NCI-H146 treated with DMSO at 0.1 percent for 48 hours (cell line): ENCODE data around the gene SSU72.
"Not testable (repeated sequence)": the region's sequence is repeated elsewhere in the genome, so short reads cannot be mapped to it uniquely, and the experiment has no call there.

Experiments used
- DNase-seq: peaks from one replicate; lab custom pipeline; 2025; ENCODE audit not compliant: unreplicated experiment; lab: John Stamatoyannopoulos, UW

The SSU72 gene

DNA sequence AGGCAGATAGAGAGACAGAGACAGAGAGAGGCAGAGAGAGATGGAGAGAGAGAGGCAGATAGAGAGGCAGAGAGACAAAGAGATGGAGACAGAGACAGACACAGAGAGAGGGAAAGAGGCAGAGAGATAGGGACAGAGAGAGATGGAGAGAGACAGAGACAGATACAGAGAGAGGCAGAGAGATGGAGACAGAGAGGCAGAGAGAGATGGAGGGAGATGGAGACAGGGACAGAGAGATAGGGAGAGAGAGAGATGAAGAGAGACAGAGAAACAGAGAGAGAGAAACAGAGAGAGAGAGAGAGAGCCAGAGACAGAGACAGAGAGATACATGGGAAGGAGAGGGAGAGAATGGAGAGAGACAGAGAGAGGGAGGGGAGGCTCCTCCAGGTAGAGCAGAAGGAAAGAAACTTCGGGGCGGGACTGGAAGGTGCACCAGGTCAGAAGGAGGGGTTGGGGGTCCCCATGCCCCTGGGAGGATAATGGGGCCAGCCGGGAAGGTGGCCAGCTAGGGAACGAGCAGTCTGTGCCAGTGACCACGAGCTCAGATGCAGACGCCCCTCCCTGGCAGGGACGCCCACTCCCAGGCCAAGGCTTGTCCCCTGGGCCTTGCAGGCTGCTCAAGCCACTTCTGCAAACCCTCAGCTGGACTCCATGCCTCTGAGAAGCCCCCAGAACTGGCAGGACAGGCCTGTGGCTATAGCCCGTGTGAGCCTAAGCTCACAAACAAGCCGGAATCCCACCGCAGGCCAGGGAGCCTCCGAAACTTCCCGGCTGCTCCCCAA is 22.0 kb upstream of the SSU72 start:
- DNase-seq, result no peak

- DNase-seq, result not testable (repeated sequence)
These were observed 20.7 kb upstream of the SSU72 start for GRCh38 chr1:1595341-1595740.

GRCh38 chr1:1594602-1595260 is 20.1 kb upstream of the SSU72 start:
- peak; percentile 12 for DNase-seq

DNA sequence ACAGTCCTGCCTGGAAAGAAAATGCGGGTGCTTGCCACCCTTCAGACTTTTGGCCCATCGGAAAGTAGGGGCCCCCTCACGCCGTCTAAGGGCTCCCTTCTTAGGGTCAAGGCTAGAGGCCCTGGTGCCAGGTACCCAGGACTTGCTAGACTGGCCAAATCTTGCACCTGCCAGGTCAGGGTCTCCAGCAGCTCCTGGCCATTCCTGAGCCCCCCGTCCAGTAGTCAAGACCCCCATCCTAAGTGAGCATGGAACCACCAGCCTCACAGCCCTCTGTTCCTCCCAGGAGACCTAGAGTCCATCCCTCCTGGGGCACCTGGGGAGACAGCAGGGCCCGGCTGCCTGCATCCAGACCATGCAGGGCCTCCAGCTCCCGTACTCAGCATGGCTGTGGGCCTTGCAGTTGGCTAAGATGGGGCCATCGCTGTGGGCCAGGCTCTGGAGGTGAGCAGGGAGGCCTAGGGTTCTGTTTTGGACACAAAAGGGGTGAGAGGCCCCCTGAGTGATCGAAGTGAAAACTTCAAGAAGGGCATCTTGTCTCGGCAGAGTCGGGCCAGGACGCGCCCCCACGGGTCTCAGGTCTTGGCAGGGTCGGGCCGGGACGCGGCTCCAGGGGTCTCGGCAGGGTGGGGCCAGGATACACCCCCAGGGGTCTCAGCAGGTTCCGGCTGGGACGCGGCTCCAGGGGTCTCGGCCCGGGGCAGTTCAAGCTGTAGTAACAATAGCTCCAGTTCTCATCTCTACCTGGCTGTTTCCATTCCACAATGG is 19.4 kb upstream of the SSU72 start:
- DNase-seq, result no peak

DNA sequence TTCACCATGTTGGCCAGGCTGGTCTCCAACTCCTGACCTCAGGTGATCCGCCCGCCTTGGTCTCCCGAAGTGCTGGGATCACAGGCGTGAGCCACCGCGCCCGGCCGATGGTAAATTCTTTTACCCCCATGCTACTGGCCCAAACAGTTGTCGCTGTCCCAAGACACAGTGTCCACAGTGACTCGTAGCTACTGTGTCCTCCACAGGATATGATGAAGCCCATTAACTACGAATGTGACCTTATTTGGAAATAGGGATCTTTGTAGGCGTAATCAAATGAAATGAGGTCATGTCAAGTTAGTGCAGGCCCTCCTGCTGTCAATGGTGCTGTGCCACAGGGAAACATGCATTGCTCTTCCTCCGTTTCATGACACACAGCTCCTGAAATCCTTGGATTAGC is 16.8 kb upstream of the SSU72 start:
- DNase-seq, result no peak

DNA sequence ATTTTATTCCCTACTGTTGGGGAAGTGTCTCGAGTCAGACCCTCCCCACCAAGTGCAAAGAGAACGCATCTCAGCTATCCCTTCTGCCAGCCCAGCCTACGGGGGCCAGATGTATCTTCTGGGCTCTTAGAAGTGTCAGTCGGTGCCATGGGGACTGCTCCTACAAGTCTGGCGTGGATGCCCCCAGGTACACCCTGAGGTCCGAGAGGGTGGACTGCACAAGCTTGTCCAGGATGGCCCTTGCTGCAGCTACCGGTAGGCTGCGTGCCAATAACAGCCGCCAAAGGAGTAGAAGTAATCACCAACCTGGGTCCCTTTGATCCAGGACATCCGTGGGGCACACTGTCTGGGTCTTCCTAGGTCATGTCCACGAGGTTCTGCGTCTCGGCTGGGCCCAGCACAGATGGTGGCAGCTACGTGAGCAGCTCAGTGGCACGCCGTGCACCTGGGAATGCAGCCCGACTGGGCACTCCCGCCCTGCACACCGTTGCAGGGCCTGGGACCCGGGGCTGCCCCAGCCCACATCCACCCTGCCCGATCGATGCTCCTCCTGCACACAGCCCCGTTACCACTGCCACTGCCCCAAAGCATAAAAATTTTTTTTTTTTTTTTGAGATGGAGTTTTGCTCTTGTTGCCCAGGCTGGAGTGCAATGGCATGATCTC is 8.8 kb upstream of the SSU72 start:
- no peak for DNase-seq

DNA sequence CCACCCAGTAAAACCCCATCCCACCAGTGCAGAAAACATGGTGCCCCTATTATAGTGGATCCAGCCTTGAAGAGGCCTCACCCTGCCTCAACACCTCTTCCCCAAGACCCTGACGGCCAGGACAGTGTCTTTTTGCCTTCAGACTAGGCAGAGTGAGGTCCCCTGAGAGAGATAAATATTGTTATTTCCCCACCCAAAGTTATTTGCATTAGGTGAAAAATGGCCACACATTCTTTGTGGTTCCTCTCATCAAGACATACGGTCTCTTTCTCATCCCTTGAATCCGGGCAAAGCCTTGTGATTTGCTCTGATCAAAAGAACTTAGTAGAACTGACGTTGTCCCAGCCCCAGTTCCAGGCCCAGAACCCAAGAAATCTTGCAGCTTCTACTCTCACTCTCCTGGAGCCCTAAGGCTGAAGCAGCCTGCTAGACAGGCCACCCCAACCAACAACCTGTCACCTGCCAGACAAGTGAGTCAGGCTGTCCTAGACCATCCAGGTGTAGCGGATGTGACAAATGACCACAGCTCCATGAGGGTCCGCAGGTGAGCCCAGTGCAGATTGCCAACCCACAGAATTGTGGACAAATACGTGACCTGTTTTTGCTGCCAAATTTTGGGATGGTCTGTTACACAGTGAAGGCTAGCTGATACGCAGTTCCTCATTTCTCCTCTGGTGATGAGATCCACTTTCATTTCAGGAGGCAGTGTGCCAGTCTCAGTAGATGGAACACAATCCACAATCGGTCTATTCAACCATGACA is 8.1 kb upstream of the SSU72 start:
- DNase-seq, result no peak

DNA sequence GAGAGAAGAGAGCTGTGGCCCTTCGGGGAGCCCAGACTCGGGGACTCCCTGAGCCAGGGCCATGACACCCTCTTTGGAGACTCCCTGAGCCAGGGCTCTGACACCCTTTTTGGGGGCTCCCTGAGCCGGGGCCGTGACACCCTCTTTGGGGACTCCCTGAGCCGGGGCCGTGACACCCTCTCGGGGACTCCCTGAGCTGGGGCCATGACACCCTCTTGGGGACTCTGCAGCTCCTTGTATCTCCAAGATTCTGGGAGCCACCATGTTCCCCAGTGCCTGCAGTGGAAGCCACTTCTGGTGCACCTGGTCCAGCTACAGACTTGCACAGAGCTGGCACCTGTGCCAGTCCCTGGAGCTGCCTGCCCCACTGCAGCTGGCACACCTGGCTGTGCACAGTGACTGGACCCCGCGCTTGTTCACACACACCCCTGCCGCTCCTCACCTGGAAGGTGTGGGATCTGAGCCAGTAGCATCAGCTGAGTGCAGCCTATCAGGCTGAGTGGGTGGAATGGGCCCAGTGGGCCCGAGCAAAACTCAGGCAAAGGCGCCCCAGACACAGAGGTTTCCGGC is 3.8 kb upstream of the SSU72 start:
- no peak for DNase-seq

- DNase-seq, result no peak
These were observed 2.8 kb upstream of the SSU72 start for GRCh38 chr1:1577367-1578011.

- DNase-seq, result peak; percentile 15
These were observed 581 bp downstream of the SSU72 start for GRCh38 chr1:1573843-1574720.

- no peak for DNase-seq
These were observed 5.3 kb downstream of the SSU72 start for GRCh38 chr1:1569341-1569740.

- DNase-seq, result no peak
These were observed 6.8 kb downstream of the SSU72 start for GRCh38 chr1:1567891-1568291.

DNA sequence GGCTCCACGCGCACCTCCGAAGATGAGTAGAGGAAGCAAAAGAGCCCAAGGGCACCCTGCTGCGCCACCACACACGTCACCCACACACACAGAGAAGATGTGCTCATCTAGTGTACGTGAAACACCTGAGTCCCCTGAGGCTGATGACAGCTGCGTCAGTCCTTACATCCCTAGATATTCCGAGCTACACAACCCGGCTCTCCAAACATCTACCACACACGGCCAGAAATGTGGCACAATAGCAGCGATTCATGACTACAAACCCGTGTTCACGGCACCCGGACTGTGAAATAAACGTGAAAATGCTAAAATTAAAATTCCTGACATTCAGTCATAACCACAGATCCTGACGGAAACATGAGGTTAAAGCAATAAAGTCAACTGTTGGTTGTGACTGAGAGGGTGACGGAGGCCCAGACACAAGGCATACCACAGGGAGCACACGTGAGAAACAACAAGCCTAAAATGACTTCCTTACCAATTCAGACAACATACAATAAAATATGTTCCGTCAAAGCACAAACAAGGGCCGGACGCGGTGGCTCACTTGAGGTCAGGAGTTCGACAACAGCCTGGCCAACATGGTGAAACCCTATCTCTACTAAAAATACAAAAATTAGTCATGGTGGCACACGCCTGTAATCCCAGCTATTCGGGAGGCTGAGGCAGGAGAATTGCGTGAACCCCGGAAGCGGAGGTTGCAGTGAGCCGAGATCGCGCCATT is 7.3 kb downstream of the SSU72 start:
- no peak for DNase-seq

- no peak for DNase-seq
These were observed 9.3 kb downstream of the SSU72 start for GRCh38 chr1:1565340-1565739.

DNA sequence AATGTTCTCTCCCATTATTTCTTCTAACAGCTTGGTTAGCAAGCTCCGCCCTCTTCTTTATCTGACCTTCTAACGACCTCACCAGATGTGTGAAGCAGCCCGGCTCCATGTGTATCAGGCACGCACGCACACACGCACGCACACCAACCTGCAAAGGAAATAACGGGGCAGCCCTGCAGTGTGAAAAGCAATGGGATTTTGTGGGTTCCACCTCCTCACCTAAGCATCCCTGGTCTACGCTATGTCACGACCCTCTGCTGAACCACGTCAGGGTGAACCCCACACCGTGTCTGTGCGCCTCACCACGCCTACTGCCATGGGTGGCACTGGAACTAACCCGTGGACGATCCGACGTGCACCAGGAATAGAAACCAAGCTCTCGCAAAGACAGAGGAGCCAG is 10.4 kb downstream of the SSU72 start:
- DNase-seq, result no peak

DNA sequence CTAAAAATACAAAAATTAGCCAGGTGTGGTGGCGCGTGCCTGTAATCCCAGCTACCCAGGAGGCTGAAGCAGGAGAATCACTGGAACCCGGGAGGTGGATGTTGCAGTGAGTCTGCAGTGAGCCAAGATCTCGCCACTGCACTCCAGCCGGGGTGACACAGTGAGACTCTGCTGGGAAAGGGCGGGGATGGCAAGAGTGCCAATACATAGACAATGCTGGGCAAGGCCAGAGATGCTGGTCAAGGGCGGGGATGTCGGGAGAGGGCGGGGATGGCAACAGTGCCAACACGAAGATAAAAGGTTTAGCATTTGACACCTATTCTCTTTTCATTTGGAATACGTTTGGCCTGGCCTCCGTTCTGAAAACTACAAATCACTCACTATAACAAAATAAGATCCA is 11.0 kb downstream of the SSU72 start:
- DNase-seq, result no peak

DNA sequence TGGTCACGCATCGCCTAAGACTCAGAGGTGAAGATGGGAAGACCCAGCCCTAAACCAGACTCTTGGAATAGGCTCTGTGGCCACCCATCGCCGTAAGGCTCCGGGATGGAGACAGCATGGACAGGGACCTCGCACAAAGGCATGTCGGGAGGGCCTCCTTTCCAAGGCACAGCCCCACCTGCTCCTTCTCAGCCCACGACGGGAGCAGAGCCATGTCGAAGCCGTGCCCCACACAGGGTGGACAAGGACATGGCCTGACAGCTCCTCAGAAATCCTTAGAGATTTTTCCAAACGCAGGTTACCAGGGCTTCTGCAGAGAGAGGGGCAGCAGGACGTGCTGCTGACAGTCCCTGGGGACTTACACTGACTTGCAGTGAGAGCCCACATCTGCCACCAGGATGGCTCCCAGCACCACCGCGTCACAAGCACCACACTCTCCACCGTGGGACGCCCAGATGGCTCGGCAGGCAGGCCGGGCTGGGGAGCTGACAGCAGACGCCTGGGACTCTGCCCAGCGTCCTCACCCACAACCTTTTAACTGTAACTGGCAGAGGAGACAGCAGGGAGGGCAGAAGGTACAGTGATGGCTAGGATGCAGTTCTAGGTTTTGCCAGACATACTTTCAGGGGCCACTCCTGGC is 12.0 kb downstream of the SSU72 start:
- no peak for DNase-seq
